ENCODE measurements around the gene CADPS2. TPM values are rescaled to one million over a fixed set of nuclear protein-coding genes. Genes with fewer than 3 reads are reported as not detected.

The CADPS2 gene
- total and polyA plus RNA-seq, 2 donors (not counting 1 experiment from before 2014, with no cell fraction given): not detected

DNA sequence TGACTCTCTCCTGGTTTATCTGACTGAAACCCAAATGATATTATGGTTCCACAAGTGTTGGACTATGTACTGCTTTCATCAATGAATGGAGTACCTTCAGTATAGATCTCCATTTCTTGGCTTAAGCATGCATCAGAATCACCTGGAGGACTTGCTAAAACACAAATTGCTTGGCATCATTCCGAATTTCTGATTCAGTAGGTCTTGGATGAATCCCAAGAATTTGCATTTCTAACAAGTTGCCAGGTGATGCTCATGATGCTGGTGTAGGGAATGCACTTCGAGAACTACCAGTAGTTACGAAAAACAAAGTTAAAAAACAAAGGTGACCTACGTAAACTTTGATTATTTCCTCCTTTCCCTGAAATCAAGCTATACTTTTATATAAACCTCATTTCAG, 462.7 kb downstream of the CADPS2 start:
- WGBS (ENCODE audit: insufficient coverage): 42% methylated on average over 1 of the region's 4 CpGs
- no peak overlapping the region for H3K27ac ChIP-seq (ENCODE audit: low read length in 2 of 2)
- no peaks in the 10 kb centered on the region for H3K79me2 ChIP-seq (ENCODE audit: control insufficient read depth, insufficient read depth, low read length)
- no peaks in the 10 kb centered on the region for H3K27me3 Mint-ChIP-seq
- POLR2A ChIA-PET: no interaction called here
- no peak overlapping the region for H2AFZ ChIP-seq (ENCODE audit: insufficient read depth, low read depth, low read length, poor library complexity, severe bottlenecking)
- CTCF ChIA-PET: no interaction called here
- TF ChIP-seq, protein P1, sequence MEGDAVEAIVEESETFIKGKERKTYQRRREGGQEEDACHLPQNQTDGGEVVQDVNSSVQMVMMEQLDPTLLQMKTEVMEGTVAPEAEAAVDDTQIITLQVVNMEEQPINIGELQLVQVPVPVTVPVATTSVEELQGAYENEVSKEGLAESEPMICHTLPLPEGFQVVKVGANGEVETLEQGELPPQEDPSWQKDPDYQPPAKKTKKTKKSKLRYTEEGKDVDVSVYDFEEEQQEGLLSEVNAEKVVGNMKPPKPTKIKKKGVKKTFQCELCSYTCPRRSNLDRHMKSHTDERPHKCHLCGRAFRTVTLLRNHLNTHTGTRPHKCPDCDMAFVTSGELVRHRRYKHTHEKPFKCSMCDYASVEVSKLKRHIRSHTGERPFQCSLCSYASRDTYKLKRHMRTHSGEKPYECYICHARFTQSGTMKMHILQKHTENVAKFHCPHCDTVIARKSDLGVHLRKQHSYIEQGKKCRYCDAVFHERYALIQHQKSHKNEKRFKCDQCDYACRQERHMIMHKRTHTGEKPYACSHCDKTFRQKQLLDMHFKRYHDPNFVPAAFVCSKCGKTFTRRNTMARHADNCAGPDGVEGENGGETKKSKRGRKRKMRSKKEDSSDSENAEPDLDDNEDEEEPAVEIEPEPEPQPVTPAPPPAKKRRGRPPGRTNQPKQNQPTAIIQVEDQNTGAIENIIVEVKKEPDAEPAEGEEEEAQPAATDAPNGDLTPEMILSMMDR (IDR thresholded peaks at IDR 0.05): no peak
- TF ChIP-seq EZH2 (IDR thresholded peaks at IDR 0.05; ENCODE audit: borderline replicate concordance, insufficient read depth, low read depth, low read length, poor library complexity, severe bottlenecking): no peak
- H3K4me1 ChIP-seq (ENCODE audit: control insufficient read depth in 2 of 2, insufficient read depth in 2 of 2, low read length in 2 of 2): no peaks in the 10 kb centered on the region
- DNase-seq (no peak), ATAC-seq (ENCODE audit: low read depth) (no peak)
- no peaks in the 10 kb centered on the region for H3K9me3 ChIP-seq (ENCODE audit: control extremely low read depth in 1 of 3, control insufficient read depth in 2 of 3, insufficient read depth in 1 of 3, low read length in 2 of 3)
- no peak overlapping the region for H3K4me3 Mint-ChIP-seq
- intact Hi-C loops (cut with micrococcal nuclease): no loop called here
- H3K4me2 ChIP-seq (replicated peaks; ENCODE audit: low read depth, low read length, poor library complexity, severe bottlenecking): no peak overlapping the region
- no peaks in the 10 kb centered on the region for H3K27me3 ChIP-seq (replicated peaks in 1 of 4; ENCODE audit: control extremely low read depth in 1 of 4, control insufficient read depth in 3 of 4, insufficient read depth in 4 of 4, low read length in 3 of 4)
- H3K9ac ChIP-seq (ENCODE audit: low read length): no peak overlapping the region
- H3K4me3 ChIP-seq (ENCODE audit: control extremely low read depth in 1 of 5, extremely low read depth in 1 of 5, insufficient read depth in 1 of 5, low read depth in 2 of 5, low read length in 4 of 5): no peak overlapping the region
- H3K36me3 ChIP-seq (replicated peaks in 1 of 2; ENCODE audit: control extremely low read depth in 1 of 2, control insufficient read depth in 1 of 2, extremely low read depth in 1 of 2, insufficient read depth in 2 of 2, low read length in 1 of 2): no peaks in the 10 kb centered on the region
- H3K4me1 Mint-ChIP-seq: no peaks in the 10 kb centered on the region
- H3K27ac Mint-ChIP-seq: no peak overlapping the region
- H4K20me1 ChIP-seq (ENCODE audit: control insufficient read depth, insufficient read depth, low read length, poor library complexity, severe bottlenecking): no peaks in the 10 kb centered on the region
- no peaks in the 10 kb centered on the region for H3K9me3 Mint-ChIP-seq (ENCODE audit: insufficient read depth)

DNA sequence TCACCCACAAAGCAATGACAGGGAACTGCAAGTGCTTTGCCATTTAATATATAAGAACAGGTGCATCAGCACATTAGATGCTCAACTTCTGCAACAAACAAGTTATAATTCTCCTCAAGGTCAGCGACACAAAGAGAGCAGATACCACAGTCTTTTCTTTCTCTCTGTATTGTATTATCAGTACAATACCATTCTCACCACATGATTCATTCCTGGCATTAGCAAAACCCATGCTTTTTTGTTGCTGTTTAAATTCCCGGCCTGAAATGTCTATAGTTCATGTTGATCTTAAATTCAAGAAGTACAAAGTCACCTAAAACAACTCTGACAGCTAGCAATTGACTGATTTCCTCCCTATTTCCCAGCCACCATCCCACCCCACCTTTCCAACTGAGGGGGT, 469.9 kb downstream of the CADPS2 start:
- ATAC-seq (ENCODE audit: low read depth) (no peak), DNase-seq (no peak)
- POLR2A ChIA-PET: no interaction called here
- TF ChIP-seq, protein P1 (IDR thresholded peaks at IDR 0.05): no peak
- no peak for TF ChIP-seq EZH2 (IDR thresholded peaks at IDR 0.05; ENCODE audit: borderline replicate concordance, insufficient read depth, low read depth, low read length, poor library complexity, severe bottlenecking)
- no peaks in the 10 kb centered on the region for H3K79me2 ChIP-seq (ENCODE audit: control insufficient read depth, insufficient read depth, low read length)
- Mint-ChIP-seq H3K27ac (no peak overlapping the region), H3K9me3 (ENCODE audit: insufficient read depth) (no peaks in the 10 kb centered on the region), H3K4me3 (no peak overlapping the region), H3K27me3 (no peaks in the 10 kb centered on the region), H3K4me1 (no peaks in the 10 kb centered on the region)
- 80% methylated on average over 2 of the region's 2 CpGs for WGBS (ENCODE audit: insufficient coverage)
- H4K20me1 ChIP-seq (ENCODE audit: control insufficient read depth, insufficient read depth, low read length, poor library complexity, severe bottlenecking): no peaks in the 10 kb centered on the region
- no peak overlapping the region for H3K9ac ChIP-seq (ENCODE audit: low read length)
- intact Hi-C loops (cut with micrococcal nuclease): no loop called here
- no peaks in the 10 kb centered on the region for H3K4me1 ChIP-seq (ENCODE audit: control insufficient read depth in 2 of 2, insufficient read depth in 2 of 2, low read length in 2 of 2)
- no peaks in the 10 kb centered on the region for H3K36me3 ChIP-seq (replicated peaks in 1 of 2; ENCODE audit: control extremely low read depth in 1 of 2, control insufficient read depth in 1 of 2, extremely low read depth in 1 of 2, insufficient read depth in 2 of 2, low read length in 1 of 2)
- H3K4me3 ChIP-seq (ENCODE audit: control extremely low read depth in 1 of 5, extremely low read depth in 1 of 5, insufficient read depth in 1 of 5, low read depth in 2 of 5, low read length in 4 of 5): no peak overlapping the region
- no peaks in the 10 kb centered on the region for H3K27me3 ChIP-seq (replicated peaks in 1 of 4; ENCODE audit: control extremely low read depth in 1 of 4, control insufficient read depth in 3 of 4, insufficient read depth in 4 of 4, low read length in 3 of 4)
- H2AFZ ChIP-seq (ENCODE audit: insufficient read depth, low read depth, low read length, poor library complexity, severe bottlenecking): no peak overlapping the region
- no peaks in the 10 kb centered on the region for H3K9me3 ChIP-seq (ENCODE audit: control extremely low read depth in 1 of 3, control insufficient read depth in 2 of 3, insufficient read depth in 1 of 3, low read length in 2 of 3)
- CTCF ChIA-PET: no interaction called here
- H3K4me2 ChIP-seq (replicated peaks; ENCODE audit: low read depth, low read length, poor library complexity, severe bottlenecking): no peak overlapping the region
- no peak overlapping the region for H3K27ac ChIP-seq (ENCODE audit: low read length in 2 of 2)
